ENCODE results near the gene KLHL35.

KLHL35 gene

GRCh38 chr11:75474240-75474639 is 41.2 kb upstream of the KLHL35 start:
- peak; percentile 39 for DNase-seq (ENCODE audit: low read depth)
- H3K4me3 ChIP-seq (ENCODE audit: control insufficient read depth, low read depth, low read length) = no peak overlapping the region
- no peak for TF ChIP-seq CTCF (conservative IDR thresholded peaks at IDR 0.05; ENCODE audit: control insufficient read depth, insufficient read depth, low read depth, low read length)

- TF ChIP-seq CTCF (conservative IDR thresholded peaks at IDR 0.05; ENCODE audit: control insufficient read depth, insufficient read depth, low read depth, low read length) = no peak
- H3K4me3 ChIP-seq (ENCODE audit: control insufficient read depth, low read depth, low read length) = no peak overlapping the region
- DNase-seq (ENCODE audit: low read depth) = no peak
Observed at GRCh38 chr11:75473684-75474083, 40.7 kb upstream of the KLHL35 start.

GRCh38 chr11:75472081-75472732 is 39.2 kb upstream of the KLHL35 start:
- no peak for DNase-seq (ENCODE audit: low read depth)
- H3K4me3 ChIP-seq (ENCODE audit: control insufficient read depth, low read depth, low read length) = no peak overlapping the region
- TF ChIP-seq CTCF (conservative IDR thresholded peaks at IDR 0.05; ENCODE audit: control insufficient read depth, insufficient read depth, low read depth, low read length) = no peak

- TF ChIP-seq CTCF (conservative IDR thresholded peaks at IDR 0.05; ENCODE audit: control insufficient read depth, insufficient read depth, low read depth, low read length) = no peak
- DNase-seq (ENCODE audit: low read depth) = no peak
Observed at GRCh38 chr11:75471176-75471973, 38.4 kb upstream of the KLHL35 start.

GRCh38 chr11:75470476-75471080 is 37.6 kb upstream of the KLHL35 start:
- H3K4me3 ChIP-seq (ENCODE audit: control insufficient read depth, low read depth, low read length) = no peak overlapping the region
- no peak for TF ChIP-seq CTCF (conservative IDR thresholded peaks at IDR 0.05; ENCODE audit: control insufficient read depth, insufficient read depth, low read depth, low read length)
- no peak for DNase-seq (ENCODE audit: low read depth)

More at GRCh38 chr11:75471176-75471973, 38.4 kb upstream of the KLHL35 start:
- no peak overlapping the region for H3K4me3 ChIP-seq (ENCODE audit: control insufficient read depth, low read depth, low read length)

- H3K4me3 ChIP-seq (ENCODE audit: control insufficient read depth, low read depth, low read length) = no peak overlapping the region
- DNase-seq (ENCODE audit: low read depth) = no peak
- no peak for TF ChIP-seq CTCF (conservative IDR thresholded peaks at IDR 0.05; ENCODE audit: control insufficient read depth, insufficient read depth, low read depth, low read length)
Observed at GRCh38 chr11:75469785-75470405, 36.9 kb upstream of the KLHL35 start.

Measured in fibroblast of mammary gland (primary cell).